HG03378 (cell line): ENCODE data around the gene ZBTB1.
"Not testable (repeated sequence)": the region's sequence is repeated elsewhere in the genome, so short reads cannot be mapped to it uniquely, and the experiment has no call there.

Experiments used
- ATAC-seq: cut with Tn5 transposase; IDR thresholded peaks from one replicate; pipeline ENCODE4 v1.9.1; 2021; ENCODE audit warnings: mild to moderate bottlenecking, moderate library complexity; ENCODE audit not compliant: unreplicated experiment

ZBTB1 gene

DNA sequence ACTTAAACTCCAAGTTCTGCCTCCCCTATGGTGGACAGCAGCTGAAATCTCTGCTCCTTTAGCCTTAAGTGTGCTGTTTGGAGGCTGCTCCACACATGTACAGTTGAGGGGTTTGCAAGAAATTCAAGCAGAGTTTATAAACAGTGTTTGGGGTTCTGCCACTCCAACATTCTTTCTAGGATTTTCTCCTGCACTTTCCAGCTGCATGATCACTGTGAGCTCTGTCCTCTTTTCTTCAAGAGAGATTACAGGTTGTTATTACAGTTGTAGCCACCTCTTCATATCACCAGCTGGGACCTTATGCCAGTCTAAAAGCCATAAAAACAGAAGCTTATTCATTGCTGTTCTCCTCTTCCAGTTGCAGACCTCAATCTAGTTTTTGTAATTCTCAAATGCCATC lies 9.3 kb upstream of the ZBTB1 start:
- ATAC-seq = no peak

GRCh38 chr14:64496764-64497163 lies 7.8 kb upstream of the ZBTB1 start:
- ATAC-seq = no peak

GRCh38 chr14:64500088-64500487 lies 4.5 kb upstream of the ZBTB1 start:
- ATAC-seq = no peak

DNA sequence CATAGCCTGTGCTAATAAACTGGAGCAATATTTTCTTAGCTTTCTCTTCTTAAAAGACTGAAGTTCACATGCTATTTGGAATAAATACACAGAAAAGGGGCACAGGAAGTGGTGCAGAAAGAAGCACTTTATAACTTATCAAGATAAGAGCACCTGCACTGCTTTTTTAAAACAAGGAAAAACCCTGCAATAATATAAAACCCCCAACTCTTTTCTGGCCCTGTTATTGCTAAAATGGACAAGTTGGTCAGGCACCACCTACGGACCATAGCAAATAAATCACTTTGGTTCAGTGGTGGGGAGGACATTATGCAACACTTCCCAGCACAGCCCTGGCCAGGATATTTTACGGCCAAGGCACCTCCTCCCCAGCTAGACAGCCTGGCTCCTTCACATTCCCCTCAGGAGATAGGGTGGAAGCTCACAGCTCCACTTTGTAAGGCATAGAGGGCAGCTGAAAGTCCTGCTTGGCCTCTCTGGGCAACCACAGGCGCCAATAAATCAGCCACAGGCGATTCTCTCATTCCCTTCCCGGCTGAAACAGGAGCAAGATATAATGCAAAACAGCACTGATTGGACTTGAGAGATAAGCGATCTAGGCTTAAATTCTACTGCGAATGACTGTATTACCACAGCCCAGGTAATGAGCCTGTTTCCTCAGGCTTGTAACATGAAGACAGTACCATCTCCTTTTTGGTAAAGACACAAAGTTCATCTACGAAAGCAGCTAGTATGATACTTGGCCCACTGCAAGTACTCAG lies 3.0 kb upstream of the ZBTB1 start:
- ATAC-seq = no peak

- no peak for ATAC-seq
These were observed 2.1 kb upstream of the ZBTB1 start for GRCh38 chr14:64502456-64502855.

DNA sequence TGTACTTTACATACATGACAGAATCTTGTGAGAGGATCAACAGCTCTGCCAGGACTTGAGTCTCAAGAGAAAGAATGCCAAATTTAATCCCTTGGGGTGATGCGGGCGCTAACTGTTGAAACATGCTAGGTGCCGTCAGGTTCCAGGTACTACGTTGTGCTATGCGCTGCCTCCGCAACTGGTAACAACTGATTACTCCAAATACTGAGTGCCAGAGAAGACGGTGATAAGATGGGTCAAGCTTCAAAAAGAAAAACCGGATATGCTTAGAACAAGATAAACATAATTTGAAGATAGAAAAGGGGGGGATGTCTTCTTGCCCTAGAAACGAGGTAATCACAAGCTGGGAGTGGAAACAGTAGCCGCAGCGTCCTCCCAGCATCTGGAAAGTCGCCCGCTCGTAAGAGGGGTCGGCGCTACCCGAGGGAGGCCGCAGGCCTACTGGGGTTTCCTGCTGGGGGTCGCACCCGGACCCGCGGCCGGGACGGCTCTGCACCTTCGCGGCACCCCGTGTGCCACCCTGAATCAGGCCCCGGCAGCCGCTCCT lies 1.6 kb upstream of the ZBTB1 start:
- no peak for ATAC-seq

GRCh38 chr14:64503434-64504309 lies 898 bp upstream of the ZBTB1 start, which contains the start of gene ZBTB25:
Gene ZBTB25 (minus strand): TSS chr14:64503838. CDS start chr14:64490533, 13,305 bp downstream.
- ATAC-seq = peak; percentile 61

DNA sequence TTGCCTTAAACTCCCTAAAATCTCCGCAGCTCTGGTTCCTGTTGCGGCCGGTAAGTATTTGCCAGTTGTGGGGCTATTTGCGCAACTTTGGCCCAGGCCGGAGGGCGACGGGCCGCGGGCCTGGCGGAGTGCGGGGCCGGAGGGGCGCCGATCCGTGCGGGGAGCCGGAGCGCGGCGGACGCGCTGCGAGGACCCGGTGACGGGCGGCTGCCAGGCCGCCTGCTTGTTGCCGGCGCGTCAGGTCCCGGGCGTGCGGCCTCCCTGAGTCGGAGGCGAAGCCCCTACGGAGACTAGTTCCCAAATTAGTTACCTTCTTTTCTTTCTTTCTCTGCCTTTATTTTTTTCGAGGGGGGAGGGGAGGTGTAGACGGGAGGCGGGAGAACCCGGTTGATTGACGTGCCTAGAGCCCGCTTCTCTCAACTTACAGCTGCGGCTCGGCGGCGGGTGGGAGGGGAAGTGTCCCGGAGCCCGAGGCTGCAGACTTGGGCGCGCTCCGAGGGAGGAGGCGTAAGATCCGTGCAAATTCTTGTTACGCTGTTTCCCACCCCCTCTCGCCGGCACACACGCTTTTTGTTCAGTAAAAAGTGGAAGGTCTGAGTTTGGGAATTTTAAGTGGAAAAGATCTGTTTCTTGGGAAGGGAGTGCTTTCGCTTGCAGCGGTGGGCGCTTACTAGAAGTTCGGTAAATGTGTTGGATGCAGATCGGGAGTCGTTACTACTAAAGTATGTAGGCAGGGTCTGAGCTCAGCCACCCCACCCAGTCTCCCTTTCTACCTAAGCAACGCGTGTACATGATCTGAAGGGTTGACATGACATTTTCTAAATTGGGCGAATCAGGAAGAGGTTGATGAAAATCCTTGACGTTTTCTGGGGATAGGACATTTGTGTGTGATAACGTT lies 576 bp downstream of the ZBTB1 start:
- ATAC-seq = peak; percentile 22

DNA sequence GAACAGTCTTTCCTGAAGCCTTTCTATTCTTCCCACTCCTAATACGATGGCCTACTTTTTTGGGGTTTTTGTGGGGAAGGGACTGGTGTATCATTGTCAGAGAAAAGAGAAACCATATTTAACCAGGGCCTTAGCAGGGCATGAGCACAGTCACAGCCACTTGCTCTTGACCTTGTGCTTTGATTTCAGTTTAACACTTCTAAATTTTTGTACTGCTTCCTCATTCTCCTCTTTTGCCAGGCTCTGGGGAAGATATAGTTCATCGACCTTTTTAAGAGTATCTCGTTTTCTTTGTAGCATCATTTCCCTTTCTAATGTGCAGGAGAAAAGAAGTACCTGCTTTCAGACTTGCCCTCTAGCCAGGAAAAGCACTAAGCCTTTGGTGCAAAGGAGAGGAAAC lies 2.2 kb downstream of the ZBTB1 start:
- ATAC-seq = no peak

- no peak for ATAC-seq
These were observed 3.0 kb downstream of the ZBTB1 start for GRCh38 chr14:64507376-64508156.

DNA sequence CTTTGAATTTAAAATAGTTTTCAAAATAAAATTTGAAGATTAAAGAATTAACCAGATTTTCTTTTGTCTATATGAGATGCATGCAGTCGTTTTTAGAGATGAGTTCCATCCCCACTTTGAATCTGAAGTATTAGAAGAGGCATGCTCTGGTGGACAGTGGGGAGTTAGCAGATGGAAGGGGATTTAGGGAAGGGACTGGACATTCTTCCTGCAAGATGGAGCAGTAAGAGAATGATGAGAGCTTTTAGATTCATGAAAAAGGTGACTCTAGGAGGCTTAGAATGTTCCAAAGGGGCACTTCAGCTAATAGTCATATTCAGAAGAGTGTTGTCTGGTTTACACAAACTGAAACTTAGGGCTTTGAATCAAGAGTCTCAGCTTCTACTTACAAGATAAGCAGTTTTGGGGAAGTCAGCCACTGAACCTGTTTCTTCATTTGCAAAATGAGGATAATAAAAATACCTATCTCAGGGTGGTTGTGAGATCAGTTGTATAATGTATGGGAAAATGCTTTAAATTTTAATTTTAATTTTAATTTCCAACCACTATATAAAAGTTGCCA lies 3.7 kb downstream of the ZBTB1 start:
- ATAC-seq = peak; percentile 23

DNA sequence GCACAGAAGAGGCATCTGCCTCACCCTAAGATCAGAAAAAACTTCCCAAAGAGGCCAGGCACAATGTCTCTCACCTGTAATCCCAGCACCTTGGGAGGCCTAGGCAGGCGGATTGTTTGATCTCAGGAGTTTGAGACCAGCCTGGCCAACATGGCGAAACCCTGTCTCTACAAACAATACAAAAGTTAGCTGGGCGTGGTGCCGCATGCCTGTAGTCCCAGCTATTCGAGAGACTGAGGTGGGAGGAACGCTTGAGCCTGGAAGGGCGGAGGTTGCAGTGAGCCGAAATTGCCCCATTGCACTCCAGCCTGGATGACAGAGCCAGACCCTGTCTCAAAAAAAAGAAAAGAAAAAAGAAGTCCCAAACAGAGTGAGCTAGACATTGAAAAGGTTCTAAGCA lies 4.5 kb downstream of the ZBTB1 start:
- no peak for ATAC-seq

DNA sequence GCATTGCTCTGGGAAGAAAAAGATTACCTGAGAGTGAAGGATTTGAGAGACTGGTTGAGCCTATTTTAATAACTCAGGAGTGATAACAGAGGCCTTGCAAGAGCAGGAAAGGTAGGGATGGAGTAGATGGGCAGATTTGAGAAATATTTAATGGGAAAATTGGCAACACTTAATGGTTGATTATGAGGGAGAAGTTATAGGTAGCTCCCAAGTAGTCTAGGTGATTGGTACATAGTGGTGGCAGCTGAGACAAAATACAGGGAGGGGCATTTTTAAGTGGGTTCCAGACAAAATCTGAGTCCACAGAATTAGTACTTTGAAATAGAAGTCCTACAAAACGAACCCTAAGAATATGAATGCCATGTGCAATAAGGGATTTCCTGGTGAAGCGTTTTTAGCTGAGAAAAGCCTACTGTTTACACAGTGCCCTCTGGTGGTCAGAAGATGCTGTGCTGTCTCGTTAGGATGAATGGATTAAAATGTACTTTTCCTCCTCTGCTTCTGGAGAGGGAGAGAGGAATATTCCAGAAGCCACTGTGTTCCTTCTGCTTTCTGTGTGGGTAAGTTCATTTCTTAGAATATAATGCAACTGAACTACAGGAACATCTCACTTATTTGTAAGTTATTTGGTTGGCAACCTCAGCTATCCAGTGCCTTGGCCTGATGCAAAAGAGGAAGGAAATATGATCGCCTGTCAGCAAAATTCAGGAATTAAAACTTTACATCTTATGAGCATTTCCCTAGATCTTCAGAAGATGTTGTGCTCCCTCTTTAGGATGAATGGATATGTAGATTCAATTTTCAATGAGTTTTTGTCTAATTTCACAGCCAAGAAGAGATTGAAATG lies 6.5 kb downstream of the ZBTB1 start:
- ATAC-seq = no peak

GRCh38 chr14:64513271-64513670 lies 8.7 kb downstream of the ZBTB1 start:
- no peak for ATAC-seq

DNA sequence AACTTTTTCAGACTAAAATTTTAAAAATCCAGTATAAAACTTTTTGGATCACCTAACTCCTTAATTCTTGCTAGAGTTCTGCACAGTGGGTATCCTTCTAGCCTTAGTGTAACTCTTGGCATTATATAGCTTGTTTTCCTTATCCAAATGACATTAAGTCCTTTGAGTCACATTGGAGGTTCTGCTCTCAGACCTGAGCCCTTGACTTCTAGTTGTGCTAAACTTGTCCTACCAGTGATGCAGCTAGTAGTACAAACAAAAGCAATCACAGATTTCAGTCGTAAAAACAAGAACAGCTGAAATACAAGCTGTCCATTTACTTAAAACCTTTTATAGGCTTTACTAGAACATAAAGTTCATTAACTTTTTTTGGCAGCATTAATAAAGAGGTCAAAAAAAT lies 10.5 kb downstream of the ZBTB1 start:
- ATAC-seq = no peak

DNA sequence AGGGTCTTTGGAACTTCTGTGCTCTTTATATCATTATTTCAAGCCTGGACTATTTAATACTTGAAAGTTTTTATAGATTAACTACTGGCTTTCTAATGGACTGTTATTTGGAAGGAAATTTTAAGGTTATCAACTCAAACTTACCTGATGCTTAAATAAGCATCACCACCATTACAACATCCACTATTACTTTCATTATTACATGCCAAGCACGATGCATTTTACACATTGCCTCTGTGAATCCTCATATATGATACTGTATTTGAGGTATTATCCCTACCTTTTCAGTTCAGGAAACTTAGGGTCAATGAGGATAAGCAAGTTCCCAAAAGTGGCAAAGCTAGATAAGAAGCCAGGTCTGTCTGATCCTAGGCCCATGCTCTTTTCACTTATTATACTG lies 12.4 kb downstream of the ZBTB1 start:
- ATAC-seq = no peak

GRCh38 chr14:64517667-64518066 lies 13.1 kb downstream of the ZBTB1 start:
- not testable (repeated sequence) for ATAC-seq

GRCh38 chr14:64518229-64518628 lies 13.7 kb downstream of the ZBTB1 start:
- ATAC-seq = no peak

GRCh38 chr14:64520699-64521098 lies 16.1 kb downstream of the ZBTB1 start:
- ATAC-seq = no peak
